Astrocyte of the cerebellum (primary cell): ENCODE data around the gene WNT3.

ENCODE experiments used
- DNase-seq: peaks from one replicate; pipeline ENCODE4 v3.0.0-alpha.2; 2011; ENCODE audit warnings: low read depth
- H3K4me3 ChIP-seq: 2 replicates; pipeline ENCODE4 v1.5.1; 2011; ENCODE audit warnings: mild to moderate bottlenecking, low read depth, low read length, moderate library complexity
- in situ Hi-C: cut with HindIII; loops from 2 replicates; pipeline ENCODE4 v1.10.0; 2017; ENCODE audit warnings: low sequenced_read_pairs
- TF ChIP-seq, protein P1 (sequence below): IDR thresholded peaks from 2 replicates; pipeline ENCODE4 v1.5.1; 2012; ENCODE audit warnings: low read length, low read depth, moderate library complexity, mild to moderate bottlenecking; ENCODE audit errors: missing control alignments

Gene WNT3

DNA sequence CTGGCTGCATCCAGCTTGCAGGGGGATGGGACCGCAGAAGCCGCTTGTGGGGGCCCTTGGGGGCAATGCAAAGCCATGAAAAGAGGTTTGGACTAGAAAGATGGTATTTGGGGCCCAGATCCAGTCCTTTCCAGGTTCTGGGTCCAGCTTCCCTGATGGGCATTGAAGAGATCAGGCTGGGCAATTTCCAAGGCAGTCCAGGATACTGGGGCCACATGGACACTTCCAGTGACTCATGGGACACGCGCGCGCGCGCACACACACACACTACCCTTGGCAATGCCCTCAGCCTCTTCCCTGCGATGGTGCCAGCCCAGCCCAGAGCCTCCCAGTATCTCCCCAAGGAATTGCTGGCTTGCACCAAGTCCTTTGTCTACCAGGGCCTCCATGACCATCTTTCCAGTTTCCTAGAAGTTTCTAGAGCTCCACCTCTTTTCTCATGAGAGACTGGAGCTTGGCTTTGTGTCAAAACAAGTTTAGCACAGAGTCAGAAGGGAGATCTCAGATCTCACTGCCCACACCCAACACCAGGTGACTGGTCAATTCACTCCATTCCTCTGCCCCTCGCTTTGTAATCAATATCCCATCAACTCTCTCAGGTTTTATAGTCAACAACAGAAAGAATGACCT is 44.3 kb downstream of the WNT3 start:
- in situ Hi-C loops = no loop called here
- no peak overlapping the region for H3K4me3 ChIP-seq
- no peak for DNase-seq
- TF ChIP-seq, protein P1, sequence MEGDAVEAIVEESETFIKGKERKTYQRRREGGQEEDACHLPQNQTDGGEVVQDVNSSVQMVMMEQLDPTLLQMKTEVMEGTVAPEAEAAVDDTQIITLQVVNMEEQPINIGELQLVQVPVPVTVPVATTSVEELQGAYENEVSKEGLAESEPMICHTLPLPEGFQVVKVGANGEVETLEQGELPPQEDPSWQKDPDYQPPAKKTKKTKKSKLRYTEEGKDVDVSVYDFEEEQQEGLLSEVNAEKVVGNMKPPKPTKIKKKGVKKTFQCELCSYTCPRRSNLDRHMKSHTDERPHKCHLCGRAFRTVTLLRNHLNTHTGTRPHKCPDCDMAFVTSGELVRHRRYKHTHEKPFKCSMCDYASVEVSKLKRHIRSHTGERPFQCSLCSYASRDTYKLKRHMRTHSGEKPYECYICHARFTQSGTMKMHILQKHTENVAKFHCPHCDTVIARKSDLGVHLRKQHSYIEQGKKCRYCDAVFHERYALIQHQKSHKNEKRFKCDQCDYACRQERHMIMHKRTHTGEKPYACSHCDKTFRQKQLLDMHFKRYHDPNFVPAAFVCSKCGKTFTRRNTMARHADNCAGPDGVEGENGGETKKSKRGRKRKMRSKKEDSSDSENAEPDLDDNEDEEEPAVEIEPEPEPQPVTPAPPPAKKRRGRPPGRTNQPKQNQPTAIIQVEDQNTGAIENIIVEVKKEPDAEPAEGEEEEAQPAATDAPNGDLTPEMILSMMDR = no peak

DNA sequence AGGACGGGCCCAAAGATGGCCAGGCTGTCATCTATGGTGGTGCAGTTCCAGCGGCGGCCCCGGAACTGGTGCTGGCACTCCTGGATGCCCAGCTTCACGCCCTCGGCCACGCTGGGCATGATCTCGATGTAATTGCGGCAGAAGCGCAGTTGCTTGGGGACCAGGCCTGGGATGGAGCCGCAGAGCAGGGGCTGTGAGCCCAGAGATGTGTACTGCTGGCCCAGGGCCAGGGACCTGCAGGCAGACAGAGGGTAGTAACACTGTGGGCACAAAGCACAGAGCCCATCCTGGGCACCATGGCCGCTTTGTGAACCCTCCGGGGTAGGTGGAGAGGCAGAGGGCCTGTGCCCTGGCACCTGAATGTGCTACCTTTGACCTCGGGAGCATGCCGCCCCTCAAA is 44.8 kb downstream of the WNT3 start:
- in situ Hi-C loops = no loop called here
- no peak for DNase-seq
- no peak overlapping the region for H3K4me3 ChIP-seq
- TF ChIP-seq, protein P1 = no peak

DNA sequence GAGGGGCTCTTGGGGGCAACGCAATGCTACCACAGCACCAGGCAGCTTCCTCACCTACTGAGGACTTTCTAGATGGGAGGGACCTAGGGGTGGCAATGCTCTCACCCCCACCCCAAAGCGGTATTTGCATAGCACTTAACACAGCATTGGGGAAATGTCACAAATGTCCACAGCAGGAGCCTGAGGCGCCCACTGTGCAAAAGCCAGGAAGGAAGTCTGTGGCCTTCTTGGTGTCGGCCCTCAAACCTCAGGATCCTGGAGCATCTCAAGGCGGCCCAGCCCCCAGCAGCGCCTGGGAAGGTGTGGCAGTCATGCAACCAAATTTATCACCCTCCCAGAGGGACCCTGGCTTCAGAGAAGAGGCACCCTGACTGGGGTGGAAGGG is 45.3 kb downstream of the WNT3 start:
- no peak for DNase-seq
- no peak overlapping the region for H3K4me3 ChIP-seq
- TF ChIP-seq, protein P1 = no peak
- in situ Hi-C loops = no loop called here

DNA sequence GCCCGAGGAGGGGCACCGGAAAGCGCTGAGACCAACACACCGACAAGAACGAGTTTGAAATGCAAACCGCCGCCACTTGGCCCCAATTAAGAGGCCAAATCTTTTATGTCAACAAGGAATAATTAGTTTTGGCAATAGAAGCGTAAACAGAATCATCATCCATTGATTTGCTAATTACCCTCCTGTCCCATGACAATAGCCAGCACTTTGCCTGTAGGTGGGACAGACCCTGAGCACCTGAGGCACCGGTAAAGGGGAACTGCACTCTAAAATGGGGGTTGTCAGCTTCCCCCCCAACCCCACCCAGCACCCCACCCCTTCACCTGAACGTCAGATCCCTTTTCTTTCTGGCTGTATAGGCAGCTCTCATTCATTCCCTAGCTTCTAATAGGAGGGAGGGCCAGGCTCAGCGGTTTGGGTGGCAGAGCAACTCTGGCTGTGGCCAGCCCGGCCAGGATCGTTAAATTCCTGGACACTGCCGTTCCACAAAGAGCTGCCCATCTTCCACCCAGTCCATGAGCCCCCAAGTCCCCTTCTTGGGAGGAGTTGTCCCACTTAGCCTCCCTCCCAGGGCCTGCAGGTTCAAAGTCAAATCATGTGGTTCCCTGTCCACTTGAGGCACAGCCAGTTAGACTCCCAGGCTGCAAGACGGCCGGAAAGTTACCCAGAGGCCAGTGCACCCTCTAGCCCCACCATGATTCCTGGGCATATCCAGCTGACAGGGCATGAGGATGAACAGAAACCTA is 45.8 kb downstream of the WNT3 start:
- in situ Hi-C loops = no loop called here

DNA sequence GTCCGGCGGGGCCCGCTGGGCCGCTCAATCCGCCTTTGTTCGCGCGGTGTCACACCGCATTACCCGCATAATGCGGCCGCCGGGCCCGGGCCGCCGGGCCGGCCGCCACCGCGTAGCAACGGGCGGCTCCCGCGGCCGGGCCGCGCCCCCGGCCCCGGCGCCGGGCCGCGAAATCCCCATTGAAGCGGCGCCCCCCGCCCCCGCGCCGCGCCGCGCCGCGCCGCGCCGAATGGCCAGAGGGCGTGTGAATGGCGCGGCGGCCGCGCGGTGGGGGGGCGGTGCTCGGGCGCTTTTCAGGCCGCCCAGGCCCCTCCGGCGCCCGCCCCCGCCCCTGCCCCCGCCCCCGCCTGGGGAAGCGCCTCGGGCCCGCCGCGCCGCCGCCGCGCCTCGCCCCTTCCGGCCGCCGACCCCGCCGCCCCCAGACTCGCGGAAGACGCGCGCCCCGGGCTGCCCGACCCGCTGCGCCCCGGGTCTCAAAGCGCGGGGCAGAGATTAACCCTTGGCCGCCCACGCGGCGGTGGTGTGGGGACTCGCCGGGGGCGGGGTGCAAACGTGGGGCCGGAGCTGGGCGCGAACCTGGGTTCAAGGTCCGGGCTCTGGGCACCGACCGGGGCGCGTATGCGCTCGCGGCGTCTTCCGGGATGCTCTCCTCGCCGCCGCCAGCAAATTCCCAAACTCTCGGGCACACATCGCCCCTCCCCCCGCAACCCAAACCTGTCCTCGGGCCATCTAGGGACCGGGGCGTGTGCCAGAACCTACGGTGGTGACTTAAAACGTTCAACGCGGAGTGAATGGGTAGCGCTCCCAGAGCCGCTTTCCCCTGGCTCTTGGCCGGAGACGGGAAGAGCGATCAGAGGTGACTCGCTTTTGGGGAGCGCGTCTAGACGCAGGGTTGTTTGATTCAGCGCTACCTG is 46.7 kb downstream of the WNT3 start:
- peak overlapping the region; percentile 47 for H3K4me3 ChIP-seq
- no peak for DNase-seq
- in situ Hi-C loops = no loop called here
- TF ChIP-seq, protein P1 = no peak

More for the DNA sequence above, 45.8 kb downstream of the WNT3 start:
- TF ChIP-seq, protein P1 = no peak
- peak overlapping the region; percentile 47 for H3K4me3 ChIP-seq
- no peak for DNase-seq

DNA sequence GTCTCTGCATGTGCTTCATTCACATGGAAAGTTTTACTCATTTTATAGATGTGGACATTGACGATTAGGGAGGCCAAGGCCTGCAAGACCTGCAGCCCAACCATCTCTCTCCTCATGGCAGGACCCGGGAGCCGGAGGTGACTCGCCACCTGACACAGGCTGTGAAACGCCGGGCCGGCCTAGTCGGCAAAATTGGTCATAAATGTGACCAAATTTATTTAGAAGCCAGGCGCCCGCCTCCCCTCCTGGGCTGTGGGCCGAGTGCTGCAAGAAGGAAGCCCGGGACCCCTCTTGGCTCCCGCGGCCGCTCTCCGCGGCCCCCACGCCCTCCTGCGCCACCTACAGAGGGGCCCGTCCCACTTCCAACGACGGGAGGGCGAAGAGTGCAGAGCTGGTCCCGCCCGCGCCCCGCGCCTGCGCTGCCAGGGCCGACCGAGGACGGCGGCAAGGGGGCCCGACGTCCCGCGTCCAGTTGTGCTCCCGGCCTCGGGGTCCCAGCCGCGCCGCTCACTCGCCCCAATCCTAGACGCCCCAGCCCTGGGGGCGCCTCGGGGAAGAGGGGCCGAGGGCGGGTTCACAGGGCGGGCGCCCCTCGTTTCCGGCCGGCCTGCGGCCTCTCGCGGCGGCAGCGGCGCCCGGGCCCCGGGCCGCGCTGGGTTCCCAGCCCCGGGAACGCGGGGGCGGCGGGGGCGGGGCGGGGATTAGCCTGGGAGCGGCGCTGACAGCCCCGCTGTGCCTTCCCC is 47.5 kb downstream of the WNT3 start:
- in situ Hi-C loops = no loop called here
- no peak for DNase-seq
- peak overlapping the region; percentile 37 for H3K4me3 ChIP-seq
- TF ChIP-seq, protein P1 = no peak
